HepG2 (cell line): Measurements from ENCODE around the gene FAM120B. TPM values are rescaled to one million over a fixed set of nuclear protein-coding genes. Genes with fewer than 3 reads are reported as not detected.
A peak's percentile ranks its signal among the peaks of the same experiment; 100 is the strongest.

Experiments
- CAMTA2 ChIP-seq: sonication (generic); formaldehyde crosslinking; IDR thresholded peaks from 2 replicates; pipeline ENCODE4 v1.4.0; 2020; ENCODE audit warnings: mild to moderate bottlenecking, missing genetic modification reagents, borderline replicate concordance
- CC2D1A ChIP-seq: sonication (generic); formaldehyde crosslinking; IDR thresholded peaks from 2 replicates; pipeline ENCODE4 v1.8.1; 2023; ENCODE audit warnings: mild to moderate bottlenecking, missing genetic modification reagents
- FOSL2 ChIP-seq: sonication (generic); formaldehyde crosslinking; IDR thresholded peaks from 2 replicates; pipeline ENCODE4 v1.4.0; 2020; ENCODE audit warnings: missing genetic modification reagents
- IRF9 ChIP-seq: sonication (generic); formaldehyde crosslinking; IDR thresholded peaks from 2 replicates; pipeline ENCODE4 v1.8.0; 2022; ENCODE audit warnings: missing genetic modification reagents, mild to moderate bottlenecking, borderline replicate concordance
- IRX3 ChIP-seq: sonication (generic); formaldehyde crosslinking; IDR thresholded peaks from 2 replicates; pipeline ENCODE4 v1.8.1; 2023; ENCODE audit warnings: mild to moderate bottlenecking, low read depth, missing genetic modification reagents, borderline replicate concordance
- PATZ1 ChIP-seq: sonication (generic); formaldehyde crosslinking; IDR thresholded peaks from 2 replicates; pipeline ENCODE4 v1.4.0; 2020; ENCODE audit warnings: missing genetic modification reagents
- PLRG1 ChIP-seq: fragments of 450-650 bp; conservative IDR thresholded peaks from 2 replicates; pipeline ENCODE4 v1.6.1; 2016
- PRDM10 ChIP-seq: sonication (generic); formaldehyde crosslinking; IDR thresholded peaks from 2 replicates; pipeline ENCODE4 v1.4.0; 2020; ENCODE audit warnings: low read depth, missing genetic modification reagents
- RFX3 ChIP-seq: IDR thresholded peaks from 2 replicates; pipeline ENCODE4 v1.6.1; 2016; ENCODE audit warnings: missing biosample characterization, missing genetic modification reagents
- RFX5 ChIP-seq: IDR thresholded peaks from 2 replicates; pipeline ENCODE4 v1.6.1; 2011; ENCODE audit warnings: low read depth, low read length, improper control_type of control experiment
- SMAD1 ChIP-seq: sonication (generic); formaldehyde crosslinking; IDR thresholded peaks from 2 replicates; pipeline ENCODE4 v1.4.0; 2020; ENCODE audit warnings: missing genetic modification reagents, low read depth, mild to moderate bottlenecking, borderline replicate concordance
- THAP8 ChIP-seq: sonication (generic); formaldehyde crosslinking; IDR thresholded peaks from 2 replicates; pipeline ENCODE4 v1.5.1; 2020; ENCODE audit warnings: missing genetic modification reagents, mild to moderate bottlenecking, borderline replicate concordance
- TOPORS ChIP-seq: sonication (generic); formaldehyde crosslinking; IDR thresholded peaks from 2 replicates; pipeline ENCODE4 v1.8.0; 2023; ENCODE audit warnings: mild to moderate bottlenecking, missing genetic modification reagents
- ZBTB33 ChIP-seq: sonication (generic); formaldehyde crosslinking; IDR thresholded peaks from 2 replicates; pipeline ENCODE4 v1.4.0; 2020; ENCODE audit warnings: missing genetic modification reagents
- ZFX ChIP-seq: sonication (generic); formaldehyde crosslinking; IDR thresholded peaks from 2 replicates; pipeline ENCODE4 v1.4.0; 2020; ENCODE audit warnings: mild to moderate bottlenecking, low read depth, missing genetic modification reagents, moderate library complexity
- ZMYM3 ChIP-seq: sonication (generic); formaldehyde crosslinking; IDR thresholded peaks from 2 replicates; pipeline ENCODE4 v1.5.1; 2020; ENCODE audit warnings: mild to moderate bottlenecking, missing genetic modification reagents
- ZNF569 ChIP-seq: sonication (generic); formaldehyde crosslinking; IDR thresholded peaks from 2 replicates; pipeline ENCODE4 v1.5.0; 2020; ENCODE audit warnings: mild to moderate bottlenecking, missing genetic modification reagents, moderate library complexity, borderline replicate concordance
- ZNF607 ChIP-seq: sonication (generic); formaldehyde crosslinking; IDR thresholded peaks from 2 replicates; pipeline ENCODE4 v1.5.1; 2020; ENCODE audit warnings: missing genetic modification reagents, mild to moderate bottlenecking, borderline replicate concordance
- polyA plus RNA-seq, 8 experiments: library from polyadenylated mRNA; depleted of rRNA in 3 of 8; stranded (reverse) in 7 of 8; unstranded in 1 of 8; fragments of >200 nt; fragmentation: Illumina TruSeq in 4 of 8; extraction: Trizol in 4 of 8; gene quantifications; 2 replicates each; pipeline versions ENCODE4 v1.2.1 to v1.2.3, GENCODE V29; 2011 to 2016; ENCODE audit warnings: low read depth in 4 of 8, missing spikeins in 1 of 8, mixed read lengths in 1 of 8; ENCODE audit not compliant: insufficient read depth in 1 of 8
- total RNA-seq, 5 experiments: library from RNA; depleted of rRNA; stranded (reverse); fragments of >200 nt; fragmentation: Illumina TruSeq; extraction: Trizol; gene quantifications; 2 replicates each; pipeline ENCODE4 v1.2.3, GENCODE V29; 2016; ENCODE audit warnings: low read depth in 1 of 5

FAM120B gene
- total and polyA plus RNA-seq, 2 of the 13 experiments (the other 11 are each of a cell fraction or from before 2014, with no cell fraction given): 9.2 to 10.7 TPM

GRCh38 chr6:170366248-170366960 is 59.8 kb downstream of the FAM120B start (continued):
- peak; percentile 56 for TF ChIP-seq PATZ1
- no peak for TF ChIP-seq SMAD1
- TF ChIP-seq RFX3 (CRISPR knock-in tag): no peak
- TF ChIP-seq TOPORS: no peak
- no peak for TF ChIP-seq PRDM10 (CRISPR knock-in tag)
- TF ChIP-seq ZNF569: no peak
- TF ChIP-seq ZBTB33 (CRISPR knock-in tag): no peak
- TF ChIP-seq ZMYM3 (CRISPR knock-in tag): 0 out of 2 replicates have a peak, but pooled peaks have one; percentile 7
- TF ChIP-seq ZFX (CRISPR knock-in tag): peak; percentile 53; the same call in 1 of the 2 replicates
- TF ChIP-seq ZNF607: no peak
- no peak for TF ChIP-seq THAP8 (CRISPR knock-in tag)
- no peak for TF ChIP-seq CAMTA2 (CRISPR knock-in tag)
- no peak for TF ChIP-seq PLRG1
- TF ChIP-seq FOSL2 (CRISPR knock-in tag): peak; percentile 50; the same call in 1 of the 2 replicates
- TF ChIP-seq RFX5: no peak
- TF ChIP-seq CC2D1A: no peak
- TF ChIP-seq IRF9: peak; percentile 48; the same call in 1 of the 2 replicates
- no peak for TF ChIP-seq IRX3 (CRISPR knock-in tag)
